Common myeloid progenitor, CD34-positive (primary cell): Measurements from ENCODE around the gene TUBGCP6.
A peak's percentile ranks its signal among the peaks of the same experiment; 100 is the strongest.
"Not testable (repeated sequence)": the region's sequence is repeated elsewhere in the genome, so short reads cannot be mapped to it uniquely, and the experiment has no call there.

ENCODE experiments used
- CTCF ChIA-PET: fragments of 350-600 bp; sonication (Branson Sonifier 250); formaldehyde crosslinking; loops from one replicate; lab custom pipeline; 2021; ENCODE audit warnings: antibody characterized with exemption; lab: Charles Lee
- POLR2A ChIA-PET: fragments of 350-600 bp; sonication (Branson Sonifier 250); formaldehyde crosslinking; loops from one replicate; lab custom pipeline; 2021; ENCODE audit warnings: antibody characterized with exemption; lab: Charles Lee
- DNase-seq, 3 donors: peaks; one replicate each; pipeline versions ENCODE4 v3.0.0 to v3.0.0-alpha.2; 2013
- H3K27ac ChIP-seq, 2 experiments: 1 replicate in 1 of 2; 2 replicates in 1 of 2; pipeline ENCODE4 v1.7.0; 2013; ENCODE audit warnings: inconsistent platforms in 2 of 2, low read length in 2 of 2, mild to moderate bottlenecking in 2 of 2, low read depth in 1 of 2, moderate library complexity in 1 of 2; ENCODE audit not compliant: severe bottlenecking in 2 of 2, insufficient read depth in 1 of 2, poor library complexity in 1 of 2
- H3K27me3 ChIP-seq, 5 experiments: replicated peaks in 2 of 5; 1 replicate in 3 of 5; 2 replicates in 2 of 5; pipeline versions ENCODE4 v1.6.1 to v1.7.0; 2013; ENCODE audit warnings: low read length in 4 of 5, mild to moderate bottlenecking in 2 of 5, moderate library complexity in 2 of 5, inconsistent platforms in 1 of 5; ENCODE audit not compliant: insufficient read depth in 5 of 5, control insufficient read depth in 4 of 5
- H3K36me3 ChIP-seq, 4 experiments: 1 replicate in 2 of 4; 2 replicates in 2 of 4; pipeline versions ENCODE4 v1.6.1 to v1.7.0; 2013; ENCODE audit warnings: low read length in 3 of 4, control low read depth in 1 of 4, mild to moderate bottlenecking in 1 of 4; ENCODE audit not compliant: control insufficient read depth in 4 of 4, insufficient read depth in 4 of 4
- H3K4me1 ChIP-seq, 4 experiments: 1 replicate in 3 of 4; 2 replicates in 1 of 4; pipeline versions ENCODE4 v1.6.1 to v1.7.1; 2013; ENCODE audit warnings: low read length in 3 of 4, mild to moderate bottlenecking in 3 of 4, control low read depth in 1 of 4, inconsistent platforms in 1 of 4, moderate library complexity in 1 of 4; ENCODE audit not compliant: control insufficient read depth in 4 of 4, insufficient read depth in 4 of 4; ENCODE audit errors: control extremely low read depth in 1 of 4
- H3K4me3 ChIP-seq, 7 experiments: 1 replicate in 4 of 7; 2 replicates in 3 of 7; pipeline versions ENCODE4 v1.5.1 to v1.7.0; 2013; ENCODE audit warnings: mild to moderate bottlenecking in 7 of 7, low read length in 6 of 7, moderate library complexity in 6 of 7, inconsistent platforms in 2 of 7, low read depth in 2 of 7, control low read depth in 1 of 7; ENCODE audit not compliant: insufficient read depth in 4 of 7, control insufficient read depth in 1 of 7; ENCODE audit errors: extremely low read depth in 1 of 7
- H3K9me3 ChIP-seq, 5 experiments: 1 replicate in 4 of 5; 2 replicates in 1 of 5; pipeline versions ENCODE4 v1.6.1 to v1.7.1; 2013; ENCODE audit warnings: low read length in 4 of 5, mild to moderate bottlenecking in 2 of 5, inconsistent platforms in 1 of 5, low read depth in 1 of 5, moderate library complexity in 1 of 5; ENCODE audit not compliant: control insufficient read depth in 4 of 5, insufficient read depth in 2 of 5; ENCODE audit errors: control extremely low read depth in 1 of 5
- WGBS: methylation state at CpG from one replicate; pipeline ENCODE4 v1.1.5; 2013; ENCODE audit not compliant: insufficient coverage; 5-methylcytosine and 5-hydroxymethylcytosine counted together

The TUBGCP6 gene

DNA sequence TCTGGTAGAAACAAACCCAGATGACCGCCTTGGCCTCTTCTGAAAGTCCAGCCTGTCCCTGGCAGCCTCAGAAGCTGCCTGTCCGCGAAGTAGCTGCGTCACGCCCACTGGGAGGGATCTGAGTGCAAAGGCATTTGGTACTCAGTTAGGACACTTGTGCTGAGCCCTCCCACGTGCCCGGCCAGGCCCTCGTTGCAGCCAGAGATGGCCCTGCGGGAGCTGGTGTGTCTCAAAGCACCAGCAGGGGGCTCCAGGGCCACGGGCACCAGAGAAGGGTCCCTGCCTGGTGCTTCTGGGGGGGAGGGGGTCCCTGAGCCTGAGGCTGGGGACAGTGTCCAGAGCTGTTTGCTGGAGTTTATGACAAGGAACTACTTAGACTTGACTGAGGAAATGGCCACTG is 38.2 kb downstream of the TUBGCP6 start:
- Histone ChIP-seq H3K9me3 (no peaks in the 10 kb centered on the region), H3K27ac (no peak overlapping the region), H3K4me3 (no peak overlapping the region), H3K4me1 (peaks cover 0 to 22% (median 9%) of the 10 kb centered on the region in 4 experiments), H3K36me3 (peaks cover 5 to 69% (median 45%) of the 10 kb centered on the region in 4 experiments), H3K27me3 (no peaks in the 10 kb centered on the region)
- ChIA-PET POLR2A (interaction anchor here (1.2 kb wide), 1 partner anchor 22 kb away, joined by 4 read pairs; no protein-coding TSS in a partner anchor), CTCF (interaction anchor here (0.7 to 3.0 kb wide), 12 partner anchors 11 to 276 kb away, joined by 3 to 26 read pairs (median 3); no protein-coding TSS in a partner anchor)
- DNase-seq = peak in 2 of 3 donors; percentile 26 to 29
- 92% methylated on average over 8 of the region's 10 CpGs for WGBS

DNA sequence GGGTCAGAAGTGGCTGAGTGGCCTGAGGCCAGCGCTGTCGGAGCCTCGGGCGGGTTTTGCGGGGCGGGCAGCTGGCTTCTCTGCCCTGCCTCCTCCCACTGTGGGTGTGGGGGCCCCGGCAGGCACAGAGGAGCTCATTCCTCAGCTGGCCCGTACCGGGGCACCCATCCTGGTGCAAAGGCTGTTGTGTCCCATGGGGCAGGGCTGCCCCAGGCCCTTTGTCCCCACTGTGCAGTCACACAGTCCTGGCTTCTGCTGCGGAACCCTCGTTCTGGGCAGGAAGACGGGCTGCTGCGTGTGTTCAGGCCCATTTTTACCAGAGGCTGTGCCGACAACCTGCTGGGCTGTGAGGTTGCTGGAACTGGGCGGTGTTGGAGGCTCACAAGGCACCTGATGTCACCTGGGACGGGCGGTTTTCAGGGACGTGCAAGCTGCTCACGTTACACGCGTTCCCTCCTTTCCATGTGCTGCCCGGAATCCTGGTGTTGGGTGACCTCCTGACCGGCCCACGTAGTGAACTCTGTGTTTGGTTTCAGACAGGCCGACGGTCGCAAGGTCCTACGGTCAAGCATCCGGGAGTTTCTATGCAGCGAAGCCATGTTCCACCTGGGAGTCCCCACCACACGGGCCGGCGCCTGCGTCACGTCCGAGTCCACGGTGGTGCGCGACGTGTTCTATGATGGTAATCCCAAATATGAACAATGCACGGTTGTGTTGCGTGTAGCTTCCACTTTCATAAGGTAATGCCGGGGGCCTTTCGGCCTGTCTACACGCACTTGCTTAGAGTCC is 38.8 kb downstream of the TUBGCP6 start:
- Histone ChIP-seq H3K4me1 (peaks cover 0 to 26% (median 12%) of the 10 kb centered on the region in 4 experiments), H3K9me3 (no peaks in the 10 kb centered on the region), H3K36me3 (peaks cover 3 to 64% (median 40%) of the 10 kb centered on the region in 4 experiments), H3K27ac (no peak overlapping the region), H3K4me3 (no peak overlapping the region), H3K27me3 (no peaks in the 10 kb centered on the region)
- no peak for DNase-seq
- ChIA-PET CTCF (interaction anchor here (0.7 to 3.0 kb wide), 12 partner anchors 12 to 275 kb away, joined by 3 to 26 read pairs (median 3); no protein-coding TSS in a partner anchor), POLR2A (interaction anchor here (1.2 kb wide), 1 partner anchor 21 kb away, joined by 4 read pairs; no protein-coding TSS in a partner anchor)
- WGBS = 96% methylated on average over 44 of the region's 45 CpGs

GRCh38 chr22:50204998-50205397 is 39.8 kb downstream of the TUBGCP6 start:
- H3K36me3 ChIP-seq = peaks cover 2 to 55% (median 31%) of the 10 kb centered on the region in 4 experiments
- POLR2A ChIA-PET, H3K4me3 ChIP-seq, DNase-seq, H3K9me3 ChIP-seq, H3K27ac ChIP-seq, H3K27me3 ChIP-seq: not testable (repeated sequence)
- 97% methylated on average over 9 of the region's 9 CpGs for WGBS
- CTCF ChIA-PET = interaction anchor here (2.9 to 3.0 kb wide), 2 partner anchors 56 to 274 kb away, joined by 9 to 26 read pairs; no protein-coding TSS in a partner anchor
- H3K4me1 ChIP-seq = peaks cover 0 to 28% (median 15%) of the 10 kb centered on the region in 4 experiments

DNA sequence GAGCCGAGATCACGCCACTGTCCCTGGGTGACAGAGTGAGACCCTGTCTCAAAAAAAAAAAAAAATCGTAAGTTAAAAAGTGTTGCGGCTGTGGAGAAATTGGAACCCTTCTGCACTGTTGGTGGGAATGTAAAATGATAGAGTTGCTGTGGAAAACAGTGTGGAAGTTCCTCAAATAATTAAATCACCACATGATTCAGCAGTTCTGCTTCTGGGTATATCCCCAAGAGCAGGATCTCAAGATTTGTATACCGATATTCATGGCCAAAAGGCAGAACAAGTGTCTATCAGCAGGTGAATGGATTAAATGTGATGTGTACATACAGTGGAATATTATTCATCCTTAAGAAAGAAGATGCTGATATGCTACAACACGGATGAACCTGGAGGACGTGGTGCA is 40.3 kb downstream of the TUBGCP6 start:
- Histone ChIP-seq H3K27ac (no peak overlapping the region), H3K4me1 (peaks cover 0 to 32% (median 20%) of the 10 kb centered on the region in 4 experiments), H3K27me3 (no peaks in the 10 kb centered on the region), H3K4me3 (no peak overlapping the region), H3K9me3 (no peaks in the 10 kb centered on the region), H3K36me3 (peaks cover 2 to 53% (median 29%) of the 10 kb centered on the region in 4 experiments)
- CTCF ChIA-PET = interaction anchor here (0.9 to 3.0 kb wide), 3 partner anchors 55 to 429 kb away, joined by 3 to 26 read pairs (median 9); no protein-coding TSS in a partner anchor
- POLR2A ChIA-PET = interaction anchor here (0.6 kb wide), 1 partner anchor 144 kb away, joined by 3 read pairs; no protein-coding TSS in a partner anchor
- DNase-seq = peak in 2 of 3 donors; percentile 42 to 54
- WGBS = 70% methylated on average over 5 of the region's 7 CpGs

- ChIA-PET CTCF (no interaction called here), POLR2A (interaction anchor here (4.9 kb wide), 1 partner anchor 12 kb away, joined by 55 read pairs; no protein-coding TSS in a partner anchor)
- H3K27ac ChIP-seq = no peak overlapping the region
- H3K4me3 ChIP-seq = no peak overlapping the region
- no peaks in the 10 kb centered on the region for H3K9me3 ChIP-seq
- no CpG with 5 or more reads among the region's 1 CpG for WGBS
- peaks cover 0 to 33% (median 22%) of the 10 kb centered on the region in 4 experiments for H3K4me1 ChIP-seq
- no peaks in the 10 kb centered on the region for H3K27me3 ChIP-seq
- peaks cover 2 to 54% (median 27%) of the 10 kb centered on the region in 4 experiments for H3K36me3 ChIP-seq
- no peak for DNase-seq
Measured at GRCh38 chr22:50203288-50203687, 41.5 kb downstream of the TUBGCP6 start.

DNA sequence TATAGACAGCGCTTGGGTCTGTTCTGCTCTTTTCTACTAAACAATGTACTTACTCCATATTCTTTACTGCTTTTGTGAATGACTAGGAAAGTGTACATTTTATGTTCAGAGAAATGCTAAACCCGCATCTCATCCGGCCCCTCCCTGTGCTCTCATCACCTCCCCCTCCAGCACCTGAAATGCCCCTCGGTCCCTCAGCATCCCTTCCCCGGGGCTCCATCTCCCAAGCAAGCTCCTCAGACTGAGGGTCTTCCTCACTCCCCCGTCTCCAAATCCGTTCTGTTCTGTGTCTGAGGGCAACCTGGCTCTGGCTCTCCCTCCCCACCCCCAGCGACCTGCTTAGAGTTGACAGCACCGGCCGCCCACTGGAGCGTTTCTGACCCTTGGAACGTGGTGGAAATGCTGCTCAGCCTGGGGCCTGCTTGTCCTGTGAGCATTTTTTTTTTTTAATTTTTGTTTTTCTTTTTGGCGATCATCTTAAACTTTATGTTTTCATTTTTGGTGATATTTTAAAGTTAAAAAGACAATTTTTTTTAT is 42.6 kb downstream of the TUBGCP6 start:
- Histone ChIP-seq H3K4me1 (peaks cover 0 to 32% (median 22%) of the 10 kb centered on the region in 4 experiments), H3K27ac (no peak overlapping the region), H3K4me3 (peak overlapping the region in 6 of 7 experiments; percentile 62 to 81 (median 72)), H3K27me3 (no peaks in the 10 kb centered on the region), H3K9me3 (no peaks in the 10 kb centered on the region), H3K36me3 (peaks cover 2 to 56% (median 25%) of the 10 kb centered on the region in 4 experiments)
- ChIA-PET POLR2A (interaction anchor here (4.9 kb wide), 1 partner anchor 11 kb away, joined by 55 read pairs; no protein-coding TSS in a partner anchor), CTCF (no interaction called here)
- WGBS = 92% methylated on average over 9 of the region's 13 CpGs
- no peak for DNase-seq
